GM10266 (cell line): ENCODE results near the gene ACVRL1.

Experiments
- DNase-seq: peaks from one replicate; pipeline ENCODE4 v3.0.0; 2012; ENCODE audit errors: extremely low spot score
- TF ChIP-seq, protein P1 (sequence below): IDR thresholded peaks from 2 replicates; pipeline ENCODE4 v1.5.1; 2012; ENCODE audit warnings: mild to moderate bottlenecking, low read depth; ENCODE audit not compliant: control insufficient read depth, insufficient read depth; ENCODE audit errors: missing control alignments

Gene ACVRL1

DNA sequence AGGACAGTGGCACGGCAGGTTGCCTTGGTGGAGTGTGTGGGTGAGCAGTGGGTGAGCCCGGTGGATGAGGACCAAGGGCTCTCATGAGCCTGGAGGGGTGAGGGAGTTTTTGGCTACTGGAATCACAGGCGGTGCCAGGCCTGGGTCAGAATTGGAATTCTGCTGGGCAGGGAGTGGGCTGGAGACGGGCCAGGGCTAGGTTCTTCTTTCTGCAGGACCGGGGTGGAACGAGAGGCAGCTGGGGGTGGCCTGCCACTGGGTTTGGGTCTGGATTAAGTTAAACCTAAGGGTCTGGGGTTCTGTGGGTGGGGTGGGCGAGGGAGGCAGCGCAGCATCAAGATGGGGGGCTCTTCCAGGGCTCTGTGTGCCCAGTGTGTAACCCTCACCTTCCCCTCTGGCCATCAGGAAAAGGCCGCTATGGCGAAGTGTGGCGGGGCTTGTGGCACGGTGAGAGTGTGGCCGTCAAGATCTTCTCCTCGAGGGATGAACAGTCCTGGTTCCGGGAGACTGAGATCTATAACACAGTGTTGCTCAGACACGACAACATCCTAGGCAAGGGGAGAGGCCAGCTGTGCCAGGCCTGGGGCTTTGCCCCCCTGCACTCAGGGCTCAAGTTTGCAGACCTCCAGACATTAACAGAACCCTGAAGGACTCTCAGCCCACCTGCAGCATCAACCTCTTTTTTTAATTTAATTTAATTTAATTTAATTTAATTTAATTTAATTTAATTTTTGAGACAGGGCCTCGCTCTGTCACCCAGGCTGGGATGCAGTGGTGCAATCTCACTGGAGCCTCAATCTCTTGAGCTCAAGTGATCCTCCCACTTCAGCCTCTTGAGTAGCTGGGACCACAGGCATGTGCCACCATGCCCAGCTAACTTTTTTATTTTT is 7.0 kb downstream of the ACVRL1 start:
- TF ChIP-seq, protein P1, sequence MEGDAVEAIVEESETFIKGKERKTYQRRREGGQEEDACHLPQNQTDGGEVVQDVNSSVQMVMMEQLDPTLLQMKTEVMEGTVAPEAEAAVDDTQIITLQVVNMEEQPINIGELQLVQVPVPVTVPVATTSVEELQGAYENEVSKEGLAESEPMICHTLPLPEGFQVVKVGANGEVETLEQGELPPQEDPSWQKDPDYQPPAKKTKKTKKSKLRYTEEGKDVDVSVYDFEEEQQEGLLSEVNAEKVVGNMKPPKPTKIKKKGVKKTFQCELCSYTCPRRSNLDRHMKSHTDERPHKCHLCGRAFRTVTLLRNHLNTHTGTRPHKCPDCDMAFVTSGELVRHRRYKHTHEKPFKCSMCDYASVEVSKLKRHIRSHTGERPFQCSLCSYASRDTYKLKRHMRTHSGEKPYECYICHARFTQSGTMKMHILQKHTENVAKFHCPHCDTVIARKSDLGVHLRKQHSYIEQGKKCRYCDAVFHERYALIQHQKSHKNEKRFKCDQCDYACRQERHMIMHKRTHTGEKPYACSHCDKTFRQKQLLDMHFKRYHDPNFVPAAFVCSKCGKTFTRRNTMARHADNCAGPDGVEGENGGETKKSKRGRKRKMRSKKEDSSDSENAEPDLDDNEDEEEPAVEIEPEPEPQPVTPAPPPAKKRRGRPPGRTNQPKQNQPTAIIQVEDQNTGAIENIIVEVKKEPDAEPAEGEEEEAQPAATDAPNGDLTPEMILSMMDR = no peak

DNA sequence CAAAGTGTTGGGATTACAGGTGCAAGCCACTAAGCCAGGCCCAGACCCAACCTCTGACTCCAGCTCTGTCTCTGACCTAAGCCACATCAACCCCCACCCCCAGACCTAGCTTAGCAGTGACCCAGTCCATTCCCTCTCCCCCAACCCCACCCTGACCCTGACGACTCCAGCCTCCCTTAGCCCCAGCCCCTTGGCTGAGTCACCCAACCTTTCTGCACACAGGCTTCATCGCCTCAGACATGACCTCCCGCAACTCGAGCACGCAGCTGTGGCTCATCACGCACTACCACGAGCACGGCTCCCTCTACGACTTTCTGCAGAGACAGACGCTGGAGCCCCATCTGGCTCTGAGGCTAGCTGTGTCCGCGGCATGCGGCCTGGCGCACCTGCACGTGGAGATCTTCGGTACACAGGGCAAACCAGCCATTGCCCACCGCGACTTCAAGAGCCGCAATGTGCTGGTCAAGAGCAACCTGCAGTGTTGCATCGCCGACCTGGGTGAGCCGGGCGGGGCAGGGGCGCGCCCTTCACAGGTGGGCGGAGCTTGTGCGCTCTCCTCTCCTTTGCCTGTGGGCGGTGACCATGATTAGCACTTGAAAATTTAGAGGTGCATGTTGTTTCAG is 7.8 kb downstream of the ACVRL1 start:
- no peak for DNase-seq
- TF ChIP-seq, protein P1 = no peak

More for the DNA sequence above, 7.0 kb downstream of the ACVRL1 start:
- DNase-seq = no peak

DNA sequence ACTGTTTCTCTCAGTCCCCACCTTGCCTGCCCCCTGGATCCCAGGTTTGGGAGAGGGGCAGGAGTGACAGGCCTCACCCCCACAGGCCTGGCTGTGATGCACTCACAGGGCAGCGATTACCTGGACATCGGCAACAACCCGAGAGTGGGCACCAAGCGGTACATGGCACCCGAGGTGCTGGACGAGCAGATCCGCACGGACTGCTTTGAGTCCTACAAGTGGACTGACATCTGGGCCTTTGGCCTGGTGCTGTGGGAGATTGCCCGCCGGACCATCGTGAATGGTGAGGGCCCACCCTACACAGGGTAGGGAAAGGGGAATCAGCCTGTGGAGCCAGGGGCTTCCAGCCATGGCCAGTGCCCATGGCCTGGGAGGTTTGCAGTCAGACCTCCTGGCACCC is 8.6 kb downstream of the ACVRL1 start:
- DNase-seq = no peak
- TF ChIP-seq, protein P1 = no peak

DNA sequence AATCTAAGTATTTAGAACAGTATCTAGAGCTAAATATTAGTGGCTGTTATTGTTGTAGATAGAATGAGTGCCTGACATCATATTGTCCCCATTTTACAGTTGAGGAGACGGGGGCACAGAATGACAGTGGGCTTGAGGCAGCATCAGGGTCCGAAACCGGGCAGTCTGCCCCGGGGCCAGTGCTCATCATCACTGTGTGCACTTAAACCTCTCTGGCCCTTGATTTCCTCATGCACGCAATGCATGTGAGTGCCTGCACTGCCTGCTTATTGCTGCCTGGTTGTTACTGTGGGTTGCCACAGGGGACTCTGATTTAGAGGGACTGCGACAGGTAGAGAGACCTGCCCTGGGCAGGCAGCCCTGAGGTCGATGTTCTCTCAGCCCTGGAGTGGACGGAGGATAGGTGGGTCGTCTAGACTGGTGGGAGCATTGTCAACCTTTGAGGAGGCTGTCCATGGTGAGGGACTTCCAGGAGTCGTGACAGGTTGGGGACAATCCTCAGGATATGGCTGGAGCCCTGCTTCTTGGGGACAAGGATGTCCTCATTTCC is 9.8 kb downstream of the ACVRL1 start:
- TF ChIP-seq, protein P1 = no peak

DNA sequence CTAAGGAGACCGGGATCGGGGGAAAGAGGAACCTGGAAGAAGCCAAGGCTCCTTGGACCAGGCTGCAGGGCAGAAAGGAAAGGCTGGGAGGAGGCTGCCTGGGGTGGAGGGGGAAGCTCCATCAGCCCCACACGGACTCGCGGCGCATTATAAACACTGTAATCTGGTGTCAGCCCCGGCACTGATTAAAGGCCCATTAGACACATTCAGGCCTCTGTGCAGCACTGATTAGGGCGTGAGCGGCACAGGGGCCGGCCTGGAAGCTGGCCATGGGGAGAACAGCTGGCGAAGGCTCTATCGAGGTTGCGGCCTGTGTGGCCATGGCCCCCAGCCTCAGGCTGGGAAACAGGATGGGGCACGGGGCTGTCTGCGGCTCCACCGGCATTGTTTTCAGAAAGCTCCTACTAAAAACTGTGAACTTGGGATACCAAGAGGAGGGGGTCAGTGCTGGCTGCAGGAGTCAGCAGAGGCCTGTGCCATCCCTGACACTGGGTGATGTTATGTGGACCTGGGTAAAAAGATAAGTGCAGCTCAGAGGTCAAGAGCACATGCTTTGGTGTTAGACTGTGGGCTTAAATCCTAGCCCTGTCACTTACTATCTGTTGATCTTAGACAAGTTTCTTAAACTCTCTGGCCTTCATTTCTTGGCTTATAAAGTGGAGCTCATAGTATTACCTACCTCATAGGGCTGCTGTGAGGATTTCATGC is 10.6 kb downstream of the ACVRL1 start:
- TF ChIP-seq, protein P1 = no peak
- DNase-seq = no peak

More for the DNA sequence above, 9.8 kb downstream of the ACVRL1 start:
- no peak for DNase-seq

DNA sequence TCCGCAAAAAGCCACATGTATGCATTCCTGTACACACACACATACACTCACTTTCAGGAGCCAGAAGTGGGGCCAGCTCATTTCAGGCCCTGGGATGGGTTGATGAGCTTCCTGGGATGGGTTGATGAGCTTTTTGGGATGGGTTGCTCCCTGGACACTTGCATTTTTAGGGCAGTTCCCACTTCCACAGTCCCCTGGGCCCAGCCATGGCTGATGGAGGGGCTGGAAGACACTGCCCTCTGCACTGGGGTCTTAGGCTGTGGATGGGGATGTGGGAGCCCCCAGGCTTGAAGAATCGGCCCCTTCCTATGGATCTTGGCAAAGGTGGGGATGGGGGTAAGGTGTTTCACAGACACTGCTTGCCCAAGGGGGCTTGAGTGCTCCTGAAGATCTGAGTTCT is 12.7 kb downstream of the ACVRL1 start:
- TF ChIP-seq, protein P1 = no peak
- no peak for DNase-seq
